Fibroblast of skin of left quadriceps (primary cell): ENCODE results near the gene GNG7.
A peak's percentile ranks its signal among the peaks of the same experiment; 100 is the strongest.
"Not testable (repeated sequence)": the region's sequence is repeated elsewhere in the genome, so short reads cannot be mapped to it uniquely, and the experiment has no call there.

ENCODE experiments used
- DNase-seq, 2 experiments: peaks; one replicate each; pipeline ENCODE4 v3.0.0-alpha.2; 2013; ENCODE audit warnings: low read depth in 2 of 2

Gene GNG7

GRCh38 chr19:2464389-2464788, 238.1 kb downstream of the GNG7 start:
- DNase-seq, result no peak

GRCh38 chr19:2463694-2464093, 238.8 kb downstream of the GNG7 start:
- DNase-seq, result not testable (repeated sequence)

- DNase-seq, result peak; percentile 97 to 98
These were observed 239.7 kb downstream of the GNG7 start for GRCh38 chr19:2462635-2463421.

GRCh38 chr19:2461751-2462634, 240.5 kb downstream of the GNG7 start:
- DNase-seq, result no peak
